B cell (primary cell): Measurements from ENCODE around the gene FXYD2. TPM values are rescaled to one million over a fixed set of nuclear protein-coding genes. Genes with fewer than 3 reads are reported as not detected.

Source experiments
- ATAC-seq: fragments of 200-7000 bp; cut with Tn5 transposase; one replicate; pipeline ENCODE4 v1.10.0; 2021; ENCODE audit warnings: low read depth, mild to moderate bottlenecking, moderate number of reproducible peaks, moderate library complexity
- CTCF ChIA-PET: fragments of 350-600 bp; sonication (Branson Sonifier 250); formaldehyde crosslinking; loops from one replicate; lab custom pipeline; 2021; ENCODE audit warnings: antibody characterized with exemption, inconsistent platforms; lab: Charles Lee
- POLR2A ChIA-PET: fragments of 350-600 bp; sonication (Branson Sonifier 250); formaldehyde crosslinking; loops from one replicate; lab custom pipeline; 2021; ENCODE audit warnings: antibody characterized with exemption; lab: Charles Lee
- DNase-seq: peaks from one replicate; pipeline ENCODE4 v3.0.0; 2013
- H2AFZ ChIP-seq: 2 replicates; pipeline ENCODE4 v1.6.1; 2012; ENCODE audit warnings: mild to moderate bottlenecking, low read depth, low read length; ENCODE audit not compliant: insufficient read depth, poor library complexity, severe bottlenecking
- H3K27ac ChIP-seq, 2 donors: 1 replicate in 1 of 2; 2 replicates in 1 of 2; pipeline ENCODE4 v1.5.1; 2012 to 2013; ENCODE audit warnings: low read length in 2 of 2, mild to moderate bottlenecking in 2 of 2, moderate library complexity in 1 of 2
- H3K27me3 ChIP-seq, 4 experiments: fragments of 200-600 bp in 1 of 4; sonication (generic) in 1 of 4; replicated peaks in 1 of 4; 1 replicate in 2 of 4; 2 replicates in 2 of 4; pipeline versions ENCODE4 v1.6.1 to v1.7.0; 2013 to 2016; ENCODE audit warnings: low read length in 3 of 4, mild to moderate bottlenecking in 2 of 4, mixed read lengths in 1 of 4, moderate library complexity in 1 of 4; ENCODE audit not compliant: insufficient read depth in 4 of 4, control insufficient read depth in 3 of 4; ENCODE audit errors: control extremely low read depth in 1 of 4
- H3K36me3 ChIP-seq, 2 experiments: replicated peaks in 1 of 2; 1 replicate in 1 of 2; 2 replicates in 1 of 2; pipeline versions ENCODE4 v1.6.1 to v1.7.1; 2013; ENCODE audit warnings: low read length in 1 of 2; ENCODE audit not compliant: insufficient read depth in 2 of 2, control insufficient read depth in 1 of 2; ENCODE audit errors: control extremely low read depth in 1 of 2, extremely low read depth in 1 of 2
- H3K4me1 ChIP-seq, 2 donors: fragments of 200-600 bp in 1 of 2; sonication (generic) in 1 of 2; 1 replicate in 1 of 2; 2 replicates in 1 of 2; pipeline versions ENCODE4 v1.5.1 to v1.6.1; 2013 to 2017; ENCODE audit warnings: low read length in 2 of 2; ENCODE audit not compliant: control insufficient read depth in 2 of 2, insufficient read depth in 2 of 2
- H3K4me2 ChIP-seq: replicated peaks from 2 replicates; pipeline ENCODE3; 2012; ENCODE audit warnings: mild to moderate bottlenecking, low read depth, low read length; ENCODE audit not compliant: poor library complexity, severe bottlenecking
- H3K4me3 ChIP-seq, 5 experiments: fragments of 200-600 bp in 1 of 5; sonication (generic) in 1 of 5; 1 replicate in 3 of 5; 2 replicates in 2 of 5; pipeline versions ENCODE4 v1.5.1 to v1.7.0; 2011 to 2016; ENCODE audit warnings: low read length in 4 of 5, mild to moderate bottlenecking in 4 of 5, low read depth in 2 of 5, control low read depth in 1 of 5, moderate library complexity in 1 of 5; ENCODE audit not compliant: insufficient read depth in 1 of 5; ENCODE audit errors: control extremely low read depth in 1 of 5, extremely low read depth in 1 of 5
- H3K79me2 ChIP-seq: fragments of 200-600 bp; sonication (generic); one replicate; pipeline ENCODE4 v1.6.0; 2016; ENCODE audit warnings: low read length; ENCODE audit not compliant: control insufficient read depth, insufficient read depth
- H3K9ac ChIP-seq: fragments of 200-600 bp; sonication (generic); 2 replicates; pipeline ENCODE4 v1.6.1; 2017; ENCODE audit warnings: mild to moderate bottlenecking, low read length, moderate library complexity
- H3K9me3 ChIP-seq, 3 donors: one replicate each; pipeline versions ENCODE4 v1.6.1 to v1.7.1; 2013; ENCODE audit warnings: low read length in 2 of 3; ENCODE audit not compliant: control insufficient read depth in 2 of 3, insufficient read depth in 1 of 3; ENCODE audit errors: control extremely low read depth in 1 of 3
- H4K20me1 ChIP-seq: 2 replicates; pipeline ENCODE4 v1.6.0; 2012; ENCODE audit warnings: mild to moderate bottlenecking, low read length; ENCODE audit not compliant: insufficient read depth, control insufficient read depth, poor library complexity, severe bottlenecking
- H3K27ac Mint-ChIP-seq: one replicate; pipeline ENCODE4 v1.8.0; 2021; ENCODE audit warnings: mixed read lengths
- H3K27me3 Mint-ChIP-seq: one replicate; pipeline ENCODE4 v1.8.0; 2021; ENCODE audit warnings: mixed read lengths
- H3K4me1 Mint-ChIP-seq: one replicate; pipeline ENCODE4 v1.8.0; 2021; ENCODE audit warnings: mixed read lengths
- H3K4me3 Mint-ChIP-seq: one replicate; pipeline ENCODE4 v1.8.0; 2021; ENCODE audit warnings: mixed read lengths
- H3K9me3 Mint-ChIP-seq: one replicate; pipeline ENCODE4 v1.8.0; 2022; ENCODE audit warnings: mixed read lengths; ENCODE audit not compliant: insufficient read depth
- EZH2 ChIP-seq: IDR thresholded peaks from 2 replicates; pipeline ENCODE4 v1.6.1; 2012; ENCODE audit warnings: borderline replicate concordance, low read depth, mild to moderate bottlenecking, moderate library complexity, low read length; ENCODE audit not compliant: insufficient read depth, poor library complexity, severe bottlenecking
- WGBS: methylation state at CpG from one replicate; pipeline ENCODE4 v1.1.5; 2013; ENCODE audit warnings: missing lambda C conversion rate; ENCODE audit not compliant: insufficient coverage; 5-methylcytosine and 5-hydroxymethylcytosine counted together
- intact Hi-C: fragments of 100-400 bp; cut with micrococcal nuclease; formaldehyde crosslinking; loops from one replicate; pipeline ENCODE4 v1.10.0; 2022
- polyA plus RNA-seq: library from polyadenylated mRNA; depleted of rRNA; stranded (reverse); fragments of >200 nt; gene quantifications from 2 replicates; pipeline ENCODE4 v1.2.3, GENCODE V29; 2012
- total RNA-seq, 2 donors: library from RNA; stranded (reverse); fragments of 120-200 nt in 1 of 2; gene quantifications; 1 replicate in 1 of 2; 2 replicates in 1 of 2; pipeline versions ENCODE4 v1.2.3 to v1.2.4, GENCODE V29; 2013 to 2022
- TF ChIP-seq, protein P1 (sequence below): fragments of 200-600 bp; IDR thresholded peaks from one replicate; pipeline ENCODE4 v1.8.0; 2022; ENCODE audit warnings: antibody characterized with exemption, mild to moderate bottlenecking

FXYD2 gene
- total and polyA plus RNA-seq, 2 donors (not counting 1 experiment from before 2014, with no cell fraction given) = 0.61 to 19.5 TPM

DNA sequence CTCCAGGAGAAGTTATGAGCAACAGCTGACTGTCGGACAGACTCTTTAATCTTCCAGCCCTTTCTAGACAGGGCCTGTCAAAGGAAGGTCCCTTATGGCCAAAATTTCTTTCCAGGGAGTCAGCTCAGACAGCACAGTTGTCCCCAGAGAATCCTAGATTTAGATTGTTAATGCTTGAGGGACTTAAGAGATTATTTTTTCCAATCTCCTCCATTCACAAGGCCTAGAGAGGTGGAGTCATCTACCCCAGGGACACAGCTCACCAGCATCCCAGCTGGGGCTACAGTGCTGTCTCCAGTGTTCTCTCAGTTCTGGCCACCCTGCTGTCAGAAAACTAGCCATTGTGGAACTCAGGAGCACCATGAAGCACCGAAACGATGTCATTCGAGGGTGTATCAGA, 35.3 kb downstream of the FXYD2 start:
- ATAC-seq (no peak), DNase-seq (no peak)
- POLR2A ChIA-PET = no interaction called here
- 70% methylated on average over 3 of the region's 4 CpGs for WGBS
- H3K4me2 ChIP-seq = no peak overlapping the region
- peaks cover 2% of the 10 kb centered on the region for H3K4me1 Mint-ChIP-seq
- intact Hi-C loops = no loop called here
- H3K27me3 Mint-ChIP-seq = peaks cover 76% of the 10 kb centered on the region
- H2AFZ ChIP-seq = no peak overlapping the region
- no peak overlapping the region for H3K27ac ChIP-seq
- H3K79me2 ChIP-seq = no peaks in the 10 kb centered on the region
- no peak for TF ChIP-seq EZH2
- TF ChIP-seq, protein P1, sequence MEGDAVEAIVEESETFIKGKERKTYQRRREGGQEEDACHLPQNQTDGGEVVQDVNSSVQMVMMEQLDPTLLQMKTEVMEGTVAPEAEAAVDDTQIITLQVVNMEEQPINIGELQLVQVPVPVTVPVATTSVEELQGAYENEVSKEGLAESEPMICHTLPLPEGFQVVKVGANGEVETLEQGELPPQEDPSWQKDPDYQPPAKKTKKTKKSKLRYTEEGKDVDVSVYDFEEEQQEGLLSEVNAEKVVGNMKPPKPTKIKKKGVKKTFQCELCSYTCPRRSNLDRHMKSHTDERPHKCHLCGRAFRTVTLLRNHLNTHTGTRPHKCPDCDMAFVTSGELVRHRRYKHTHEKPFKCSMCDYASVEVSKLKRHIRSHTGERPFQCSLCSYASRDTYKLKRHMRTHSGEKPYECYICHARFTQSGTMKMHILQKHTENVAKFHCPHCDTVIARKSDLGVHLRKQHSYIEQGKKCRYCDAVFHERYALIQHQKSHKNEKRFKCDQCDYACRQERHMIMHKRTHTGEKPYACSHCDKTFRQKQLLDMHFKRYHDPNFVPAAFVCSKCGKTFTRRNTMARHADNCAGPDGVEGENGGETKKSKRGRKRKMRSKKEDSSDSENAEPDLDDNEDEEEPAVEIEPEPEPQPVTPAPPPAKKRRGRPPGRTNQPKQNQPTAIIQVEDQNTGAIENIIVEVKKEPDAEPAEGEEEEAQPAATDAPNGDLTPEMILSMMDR = no peak
- H3K9me3 ChIP-seq = no peaks in the 10 kb centered on the region
- H3K27ac Mint-ChIP-seq = no peak overlapping the region
- H3K4me1 ChIP-seq = peaks cover 0 to under 1% of the 10 kb centered on the region in 2 donors
- no peak overlapping the region for H3K4me3 ChIP-seq
- no peaks in the 10 kb centered on the region for H4K20me1 ChIP-seq
- no peak overlapping the region for H3K9ac ChIP-seq
- H3K4me3 Mint-ChIP-seq = no peak overlapping the region
- H3K27me3 ChIP-seq = peaks cover 0 to 27% (median 20%) of the 10 kb centered on the region in 4 experiments
- H3K36me3 ChIP-seq = no peaks in the 10 kb centered on the region
- H3K9me3 Mint-ChIP-seq = no peaks in the 10 kb centered on the region
- CTCF ChIA-PET = no interaction called here

DNA sequence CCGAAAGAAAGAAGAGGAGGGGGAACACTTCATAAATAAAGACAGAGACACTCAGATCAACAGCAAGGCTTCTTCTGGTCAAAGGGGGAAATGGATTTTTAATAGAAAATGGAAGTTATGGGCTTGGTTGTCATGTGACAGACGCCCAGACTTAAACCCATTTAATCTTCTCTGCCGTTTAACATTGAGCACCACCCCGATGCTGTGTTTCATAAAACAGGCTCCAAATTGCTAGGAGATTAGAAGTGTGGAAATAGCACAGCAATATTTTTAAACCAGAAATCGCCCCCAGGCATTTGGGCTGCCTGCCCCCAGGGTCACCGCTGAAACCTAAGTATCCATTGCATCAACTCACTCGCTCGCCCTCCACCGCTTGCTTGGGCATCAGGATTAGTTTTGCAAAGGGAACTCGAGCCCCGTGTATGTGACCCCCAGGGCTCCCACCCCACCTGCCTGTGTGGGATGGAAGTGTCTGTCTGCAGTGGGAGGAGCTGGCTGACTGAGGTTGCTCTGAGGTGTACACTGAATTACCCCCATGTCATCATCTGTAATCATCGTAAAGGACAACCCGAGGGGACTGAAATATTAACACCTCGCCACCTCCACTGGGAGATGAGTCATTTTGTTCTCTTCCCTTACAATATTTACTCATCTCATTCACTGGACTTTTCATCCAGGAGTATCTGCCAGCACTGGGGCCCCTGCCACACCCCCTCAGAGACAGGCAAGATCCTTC, 38.2 kb downstream of the FXYD2 start:
- ChIA-PET CTCF (no interaction called here), POLR2A (no interaction called here)
- intact Hi-C loops = no loop called here
- WGBS = 87% methylated on average over 8 of the region's 14 CpGs
- no peaks in the 10 kb centered on the region for H3K9me3 Mint-ChIP-seq
- H3K9me3 ChIP-seq = no peaks in the 10 kb centered on the region
- no peak overlapping the region for H3K4me3 Mint-ChIP-seq
- ATAC-seq = no peak
- H3K4me3 ChIP-seq = no peak overlapping the region
- H4K20me1 ChIP-seq = no peaks in the 10 kb centered on the region
- no peak overlapping the region for H3K4me2 ChIP-seq
- no peaks in the 10 kb centered on the region for H3K4me1 Mint-ChIP-seq
- H3K36me3 ChIP-seq = no peaks in the 10 kb centered on the region
- peaks cover 72% of the 10 kb centered on the region for H3K27me3 Mint-ChIP-seq
- no peak overlapping the region for H3K27ac ChIP-seq
- DNase-seq = no peak
- H3K79me2 ChIP-seq = no peaks in the 10 kb centered on the region
- no peaks in the 10 kb centered on the region for H3K4me1 ChIP-seq
- H3K27ac Mint-ChIP-seq = no peak overlapping the region
- no peak overlapping the region for H3K9ac ChIP-seq
- H2AFZ ChIP-seq = no peak overlapping the region
- H3K27me3 ChIP-seq = peaks cover 0 to 18% (median 3%) of the 10 kb centered on the region in 4 experiments
- TF ChIP-seq, protein P1 = no peak
- TF ChIP-seq EZH2 = no peak
